WERI-Rb-1 (cell line): ENCODE data around the gene SPATA20.

Experiments
- DNase-seq: peaks from one replicate; pipeline ENCODE4 v3.0.0-alpha.2; 2020
- H3K27ac ChIP-seq: fragments of 250-450 bp; sonication (Bioruptor Pico); 2 replicates; pipeline ENCODE4 v1.5.1; 2020; ENCODE audit warnings: mild to moderate bottlenecking, moderate library complexity
- H3K27me3 ChIP-seq: fragments of 250-450 bp; sonication (Bioruptor Pico); 2 replicates; pipeline ENCODE4 v1.5.1; 2021; ENCODE audit warnings: mild to moderate bottlenecking, low read depth, moderate library complexity; ENCODE audit not compliant: insufficient read depth, severe bottlenecking
- H3K36me3 ChIP-seq: fragments of 250-450 bp; sonication (Bioruptor Pico); 2 replicates; pipeline ENCODE4 v1.5.1; 2020; ENCODE audit warnings: mild to moderate bottlenecking, moderate library complexity
- H3K4me3 ChIP-seq: 2 replicates; pipeline ENCODE4 v1.5.1; 2011; ENCODE audit warnings: low read depth, mild to moderate bottlenecking, control low read depth, low read length
- H3K9me3 ChIP-seq: fragments of 250-450 bp; sonication (Bioruptor Pico); 2 replicates; pipeline ENCODE4 v1.5.1; 2021; ENCODE audit warnings: mild to moderate bottlenecking, moderate library complexity; ENCODE audit not compliant: severe bottlenecking
- TF ChIP-seq, protein P1 (sequence below): IDR thresholded peaks from 2 replicates; pipeline ENCODE4 v1.5.1; 2011; ENCODE audit warnings: low read depth, mild to moderate bottlenecking, control low read depth, inconsistent platforms, low read length

Gene SPATA20

DNA sequence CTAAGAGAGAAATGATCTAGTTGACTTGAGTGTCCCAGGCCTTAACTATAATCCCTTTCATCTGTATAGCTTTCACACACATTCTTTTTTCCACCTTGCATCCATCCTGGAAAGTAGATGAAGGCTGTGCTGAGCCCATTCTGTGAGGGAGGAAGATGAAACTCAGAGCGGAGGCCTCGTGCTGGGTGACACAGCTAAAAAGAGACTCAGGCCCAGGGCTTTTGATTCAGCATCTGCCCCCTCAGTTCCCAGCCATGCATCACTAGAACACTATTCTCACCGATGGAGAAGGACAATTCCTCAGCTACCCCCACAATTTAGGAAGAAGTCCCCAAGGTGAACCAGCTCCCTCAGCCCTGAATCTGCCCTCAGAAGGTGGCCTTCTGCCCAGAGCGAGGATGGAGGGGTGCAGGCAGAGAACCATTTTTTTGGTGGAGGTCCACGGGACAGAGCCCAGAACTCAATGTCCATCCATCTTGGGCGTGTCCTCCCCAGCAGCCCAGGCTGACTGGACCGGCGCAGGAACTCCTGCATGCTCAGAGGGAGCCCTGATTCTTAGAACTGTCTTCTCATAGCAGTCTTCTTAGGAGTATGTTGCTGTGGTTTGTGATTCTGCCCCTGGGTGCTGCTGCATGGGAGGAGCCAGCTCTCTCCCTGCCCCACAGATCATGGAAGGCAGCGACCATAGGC, 44.5 kb upstream of the SPATA20 start:
- no peaks in the 10 kb centered on the region for H3K36me3 ChIP-seq
- peaks cover 3% of the 10 kb centered on the region for H3K9me3 ChIP-seq
- DNase-seq, result no peak
- TF ChIP-seq, protein P1, sequence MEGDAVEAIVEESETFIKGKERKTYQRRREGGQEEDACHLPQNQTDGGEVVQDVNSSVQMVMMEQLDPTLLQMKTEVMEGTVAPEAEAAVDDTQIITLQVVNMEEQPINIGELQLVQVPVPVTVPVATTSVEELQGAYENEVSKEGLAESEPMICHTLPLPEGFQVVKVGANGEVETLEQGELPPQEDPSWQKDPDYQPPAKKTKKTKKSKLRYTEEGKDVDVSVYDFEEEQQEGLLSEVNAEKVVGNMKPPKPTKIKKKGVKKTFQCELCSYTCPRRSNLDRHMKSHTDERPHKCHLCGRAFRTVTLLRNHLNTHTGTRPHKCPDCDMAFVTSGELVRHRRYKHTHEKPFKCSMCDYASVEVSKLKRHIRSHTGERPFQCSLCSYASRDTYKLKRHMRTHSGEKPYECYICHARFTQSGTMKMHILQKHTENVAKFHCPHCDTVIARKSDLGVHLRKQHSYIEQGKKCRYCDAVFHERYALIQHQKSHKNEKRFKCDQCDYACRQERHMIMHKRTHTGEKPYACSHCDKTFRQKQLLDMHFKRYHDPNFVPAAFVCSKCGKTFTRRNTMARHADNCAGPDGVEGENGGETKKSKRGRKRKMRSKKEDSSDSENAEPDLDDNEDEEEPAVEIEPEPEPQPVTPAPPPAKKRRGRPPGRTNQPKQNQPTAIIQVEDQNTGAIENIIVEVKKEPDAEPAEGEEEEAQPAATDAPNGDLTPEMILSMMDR, result no peak
- H3K27ac ChIP-seq, result peak overlapping the region; percentile 30; the same call in 1 of the 2 replicates
- no peaks in the 10 kb centered on the region for H3K27me3 ChIP-seq
- H3K4me3 ChIP-seq, result no peak overlapping the region

DNA sequence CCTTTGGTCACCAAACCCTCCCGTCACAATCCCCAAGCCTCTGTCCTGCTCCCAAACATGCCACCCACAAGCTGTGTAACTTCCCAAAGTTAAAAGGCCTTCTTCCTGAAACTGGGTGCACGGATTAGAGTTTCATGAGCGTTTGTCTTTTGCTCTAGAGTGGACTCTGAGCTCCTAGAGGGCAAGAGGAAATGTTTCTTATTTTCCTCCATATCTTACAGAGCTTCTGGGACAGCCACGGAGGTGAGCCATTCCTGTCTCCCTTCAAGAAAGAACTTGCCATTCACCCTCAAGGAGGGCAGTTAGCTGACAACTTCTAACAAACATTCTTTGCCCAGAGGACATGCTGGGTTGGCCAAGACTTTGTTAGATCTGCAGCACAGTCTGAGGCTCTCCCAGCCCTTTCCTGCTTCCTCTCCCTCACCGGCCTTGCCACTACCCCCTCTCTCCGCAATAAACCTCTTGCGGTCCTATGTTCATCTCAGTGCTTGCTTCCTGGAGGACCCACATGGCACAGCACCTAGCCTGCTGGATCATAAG, 41.3 kb upstream of the SPATA20 start:
- no peak for DNase-seq
- Histone ChIP-seq H3K4me3 (no peak overlapping the region), H3K9me3 (no peaks in the 10 kb centered on the region), H3K27ac (no peak overlapping the region), H3K36me3 (no peaks in the 10 kb centered on the region), H3K27me3 (no peaks in the 10 kb centered on the region)
- TF ChIP-seq, protein P1, result no peak

DNA sequence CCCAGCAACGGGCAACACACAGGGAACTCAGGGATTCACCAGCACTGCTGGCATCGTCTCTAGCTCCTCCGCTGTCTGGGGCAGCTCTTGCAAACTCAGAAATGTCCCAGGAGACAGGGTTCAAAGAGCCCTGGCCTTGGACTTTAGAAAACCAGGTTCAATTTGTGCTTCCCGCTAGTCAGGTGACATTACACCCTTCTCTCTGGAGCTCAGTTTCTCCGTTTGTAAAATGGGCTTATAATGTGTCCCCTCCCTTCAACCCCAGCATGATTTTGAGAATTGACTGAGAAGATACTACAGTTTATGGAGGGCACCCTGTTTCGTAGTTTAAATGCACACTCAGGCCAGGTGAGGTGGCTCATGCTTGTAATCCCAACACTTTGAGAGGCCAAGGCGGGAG, 40.7 kb upstream of the SPATA20 start:
- Histone ChIP-seq H3K27ac (no peak overlapping the region), H3K9me3 (no peaks in the 10 kb centered on the region), H3K4me3 (no peak overlapping the region), H3K27me3 (no peaks in the 10 kb centered on the region), H3K36me3 (no peaks in the 10 kb centered on the region)
- TF ChIP-seq, protein P1, result no peak
- DNase-seq, result no peak

DNA sequence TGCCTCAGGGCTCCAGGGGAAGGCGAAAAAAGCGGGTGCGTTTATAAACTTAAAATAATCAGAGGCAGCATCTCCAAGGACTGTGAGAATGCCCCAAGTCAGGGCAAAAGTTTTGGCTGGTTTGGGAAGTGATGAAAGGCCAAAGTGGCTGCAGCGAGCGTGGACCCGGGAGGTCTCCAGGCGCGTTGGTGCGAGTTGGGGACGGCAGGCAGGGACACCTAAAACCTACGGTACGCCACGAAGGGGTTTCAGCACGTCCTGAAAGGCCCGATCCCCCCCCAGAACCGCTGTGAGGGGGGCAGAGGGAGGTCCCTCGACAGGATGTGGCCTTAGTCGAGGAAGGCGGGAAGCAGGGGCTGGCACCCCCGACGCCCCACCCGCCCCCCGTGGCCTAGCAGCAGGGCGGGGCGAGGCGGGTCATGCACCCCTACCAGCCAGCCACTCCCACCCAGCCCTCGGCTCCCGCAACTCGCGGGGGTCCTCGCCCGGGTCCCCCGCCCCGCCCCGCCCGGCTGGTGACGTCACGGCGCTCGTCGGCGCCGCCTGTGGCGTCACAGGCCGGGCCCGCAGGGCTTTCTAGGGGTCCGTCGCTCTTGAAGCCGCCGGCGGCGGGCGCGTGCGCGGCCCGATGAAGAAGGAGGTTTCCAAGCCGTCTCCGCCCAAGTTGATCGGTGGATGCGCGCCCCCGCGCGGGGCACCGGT, 39.0 kb upstream of the SPATA20 start, which contains the start of gene MYCBPAP:
TSS of gene MYCBPAP (plus strand) at position 569 of the 702 bp plus-strand sequence. CDS start 236 bp downstream, outside the sequence.
- Histone ChIP-seq H3K36me3 (no peaks in the 10 kb centered on the region), H3K9me3 (no peaks in the 10 kb centered on the region), H3K4me3 (no peak within 1 kb of the TSS), H3K27me3 (no peaks in the 10 kb centered on the region), H3K27ac (no peak within 1 kb of the TSS)
- TF ChIP-seq, protein P1, result no peak
- no peak for DNase-seq

DNA sequence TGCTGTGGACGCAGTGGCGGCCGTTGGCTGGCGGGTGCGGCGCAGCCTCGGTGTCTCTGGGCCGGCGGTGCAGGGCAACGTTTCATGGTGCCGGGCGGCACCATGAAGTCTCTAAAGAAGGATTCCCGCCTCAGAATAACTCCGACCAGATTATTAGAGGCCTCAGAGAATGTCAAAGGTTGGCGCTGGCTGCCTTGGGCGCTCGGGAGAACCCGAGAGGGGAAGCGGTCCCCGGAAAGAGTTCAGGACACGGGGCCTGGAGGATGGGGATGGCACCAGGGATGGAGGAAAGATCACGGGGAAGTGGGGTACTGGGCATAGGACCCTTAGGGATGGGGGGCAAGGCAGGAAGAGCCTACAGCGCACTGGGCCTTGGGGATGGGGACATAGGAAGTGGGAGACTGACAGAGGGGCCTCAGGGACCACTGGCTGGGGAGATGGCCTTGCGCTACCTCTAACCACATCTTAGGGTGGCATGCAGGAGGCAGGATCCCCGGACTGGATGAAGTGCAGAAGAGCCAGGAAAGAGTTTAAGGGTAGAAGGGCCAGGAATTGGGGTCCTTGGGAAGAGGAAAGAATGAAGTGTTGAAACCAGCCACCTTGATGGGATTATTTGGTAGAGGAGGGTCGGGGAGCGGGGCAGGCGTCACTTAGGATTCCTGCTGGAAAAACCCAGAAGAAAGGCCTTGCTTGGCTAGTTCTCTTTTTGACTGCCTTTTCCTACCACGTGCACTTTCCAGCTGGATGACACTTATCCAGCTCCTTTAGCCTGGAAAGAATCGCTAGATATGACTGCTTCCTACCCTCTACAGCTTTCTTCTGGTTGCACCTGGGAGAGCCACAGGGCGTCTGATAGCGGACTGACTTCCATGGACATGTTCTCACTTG, 38.2 kb upstream of the SPATA20 start:
- Histone ChIP-seq H3K36me3 (no peaks in the 10 kb centered on the region), H3K4me3 (no peak overlapping the region), H3K27ac (no peak overlapping the region), H3K9me3 (no peaks in the 10 kb centered on the region), H3K27me3 (no peaks in the 10 kb centered on the region)
- no peak for DNase-seq
- TF ChIP-seq, protein P1, result no peak
